ENCODE data around the gene DNAJC11.
"Not testable (repeated sequence)": the region's sequence is repeated elsewhere in the genome, so short reads cannot be mapped to it uniquely, and the experiment has no call there.

Gene DNAJC11

DNA sequence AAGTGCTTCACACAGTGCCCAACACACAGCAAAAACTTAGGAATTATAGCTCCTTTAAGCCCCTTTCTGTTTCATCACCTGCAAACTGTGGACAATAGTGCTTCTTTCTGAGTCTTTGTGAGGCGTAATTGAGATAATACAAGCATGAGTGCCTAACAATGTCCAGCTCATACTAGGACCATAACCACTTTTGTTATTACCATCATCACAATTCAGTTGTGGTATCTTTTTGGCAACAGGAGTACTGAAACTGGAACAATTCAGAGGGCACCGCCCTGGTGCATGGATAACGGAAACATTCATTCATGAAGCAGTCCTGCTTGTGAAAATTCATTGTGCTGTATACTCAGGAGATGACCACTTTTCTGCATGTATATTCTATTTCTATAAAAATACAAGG is 18.2 kb downstream of the DNAJC11 start:
- no peak for TF ChIP-seq ZNF274 (IDR thresholded peaks at IDR 0.05; ENCODE audit: low read depth, low read length)
- H3K4me3 ChIP-seq (ENCODE audit: low read length) = no peak overlapping the region

DNA sequence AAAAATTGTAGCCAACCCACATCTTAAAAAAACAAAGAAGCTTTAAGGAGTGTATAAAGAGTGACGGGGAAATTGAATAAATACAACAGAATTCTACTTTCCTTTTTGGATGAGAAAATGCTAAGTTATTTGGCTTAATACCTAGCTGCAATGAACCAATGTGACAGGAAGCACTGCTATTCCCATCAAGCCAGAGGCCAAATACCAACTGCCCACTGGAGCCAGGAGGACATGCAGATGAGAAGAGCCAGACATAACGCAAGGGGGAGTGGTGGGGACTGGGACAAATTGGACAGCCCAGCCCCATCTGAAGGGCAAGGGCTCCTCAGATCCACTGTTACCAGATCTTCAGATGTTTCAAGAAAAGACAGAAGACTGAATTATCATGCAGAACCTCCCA is 25.7 kb downstream of the DNAJC11 start:
- TF ChIP-seq ZNF274 (IDR thresholded peaks at IDR 0.05; ENCODE audit: low read depth, low read length) = no peak
- no peak overlapping the region for H3K4me3 ChIP-seq (ENCODE audit: low read length)

DNA sequence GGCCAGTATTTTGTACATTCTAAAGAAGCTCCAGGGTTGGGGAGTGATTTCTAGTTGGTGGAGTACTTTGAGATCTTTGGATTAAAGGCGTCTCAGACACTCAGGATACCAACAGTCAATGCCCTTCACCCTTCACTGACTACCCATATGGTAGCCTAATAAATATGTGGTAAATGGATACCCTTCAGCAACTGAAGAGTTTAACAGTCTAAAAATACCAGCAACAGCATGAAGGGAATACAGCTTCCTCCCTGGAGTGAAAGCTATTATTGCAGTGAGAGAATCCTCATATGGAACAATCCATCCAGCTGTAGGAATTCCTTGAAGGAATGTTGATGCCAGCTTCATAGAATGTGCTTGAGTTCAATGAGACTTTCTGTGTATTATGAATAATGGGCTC is 26.8 kb downstream of the DNAJC11 start:
- H3K4me3 ChIP-seq (ENCODE audit: low read length) = no peak overlapping the region
- TF ChIP-seq ZNF274 (IDR thresholded peaks at IDR 0.05; ENCODE audit: low read depth, low read length) = no peak

DNA sequence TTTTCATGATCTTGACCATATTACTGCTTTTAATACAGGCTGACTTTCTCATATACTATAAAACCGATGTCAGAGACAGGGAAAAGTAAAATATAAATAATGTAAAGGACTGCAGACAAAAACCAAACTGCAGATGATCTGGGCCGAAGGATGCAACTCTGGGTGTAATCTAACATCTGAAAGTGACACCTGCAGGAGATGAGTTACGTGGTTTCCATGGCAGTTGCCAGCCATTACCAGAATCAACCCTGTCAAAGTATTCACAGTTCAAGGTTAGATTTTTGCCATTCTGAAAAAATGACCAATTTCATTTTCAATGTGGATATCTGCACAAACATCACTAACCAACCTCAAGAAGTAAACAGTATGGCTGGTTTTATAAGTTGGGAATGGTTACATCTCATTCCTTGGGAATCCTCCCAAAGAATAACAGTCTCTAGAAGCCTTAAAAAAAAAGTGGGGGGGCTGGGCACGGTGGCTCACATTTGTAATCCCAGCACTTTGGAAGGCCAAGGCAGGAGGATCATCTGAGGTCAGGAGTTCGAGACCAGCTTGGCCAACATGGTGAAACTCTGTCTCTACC is 27.7 kb downstream of the DNAJC11 start:
- TF ChIP-seq ZNF274 (IDR thresholded peaks at IDR 0.05; ENCODE audit: low read depth, low read length) = no peak
- H3K4me3 ChIP-seq (ENCODE audit: low read length) = no peak overlapping the region

DNA sequence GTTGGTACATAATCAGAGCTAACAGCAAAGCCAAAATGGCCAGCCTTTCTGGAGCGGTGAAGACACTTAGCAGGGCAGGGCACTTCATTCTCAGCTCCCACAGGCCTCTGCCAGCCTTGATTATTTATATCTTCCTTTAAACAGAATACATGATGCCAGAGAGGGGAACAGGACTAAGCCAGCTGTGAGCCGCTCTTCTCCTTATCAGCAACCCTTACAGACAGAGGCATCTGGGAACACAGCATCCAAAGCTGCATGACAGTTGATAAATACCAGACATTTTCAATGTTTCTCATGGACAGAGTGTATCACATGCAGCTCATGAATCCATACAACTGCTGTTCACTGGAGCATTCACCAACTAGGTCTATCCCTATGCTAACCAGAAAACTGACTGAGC is 29.1 kb downstream of the DNAJC11 start:
- no peak overlapping the region for H3K4me3 ChIP-seq (ENCODE audit: low read length)
- no peak for TF ChIP-seq ZNF274 (IDR thresholded peaks at IDR 0.05; ENCODE audit: low read depth, low read length)

DNA sequence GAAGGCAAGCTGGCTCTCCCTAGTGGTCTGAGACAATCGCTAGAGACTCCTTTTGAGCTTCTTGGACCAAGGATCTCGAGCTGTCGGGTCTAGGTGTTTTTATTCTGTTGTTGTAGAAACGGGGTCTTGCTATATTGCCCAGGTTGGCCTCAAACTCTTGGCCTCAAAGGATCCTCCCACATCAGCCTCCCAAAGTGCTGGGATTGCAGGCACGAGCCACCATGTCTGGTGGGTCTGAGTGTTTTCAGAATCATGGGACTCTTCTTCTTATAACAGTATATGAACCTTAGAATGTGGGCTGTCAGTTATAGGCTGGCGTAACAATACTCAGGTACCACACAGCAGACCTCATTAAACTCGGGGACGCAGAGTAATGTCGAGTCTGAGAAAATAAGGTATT is 33.1 kb downstream of the DNAJC11 start:
- H3K4me3 ChIP-seq (ENCODE audit: low read length) = no peak overlapping the region
- no peak for TF ChIP-seq ZNF274 (IDR thresholded peaks at IDR 0.05; ENCODE audit: low read depth, low read length)

DNA sequence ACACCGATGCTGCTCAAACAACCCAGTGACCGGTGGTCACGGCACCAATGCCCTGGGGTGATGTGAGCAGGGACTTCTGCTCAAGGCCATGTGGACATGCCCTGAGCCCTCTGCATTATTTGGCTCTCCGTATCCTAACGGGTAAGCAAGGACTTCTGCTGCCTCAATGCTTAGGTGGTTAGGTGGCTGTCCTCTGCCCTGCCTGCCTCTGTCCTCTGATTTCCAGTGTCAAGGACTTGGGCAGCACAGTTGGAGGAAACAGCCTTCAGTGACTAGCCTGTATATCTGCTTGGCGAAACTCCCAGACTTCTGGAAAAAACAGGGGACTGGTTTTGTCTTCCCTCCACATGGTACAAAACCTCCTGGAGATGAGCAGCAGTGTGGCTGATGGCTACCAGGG is 34.5 kb downstream of the DNAJC11 start:
- TF ChIP-seq ZNF274 (IDR thresholded peaks at IDR 0.05; ENCODE audit: low read depth, low read length) = no peak
- no peak overlapping the region for H3K4me3 ChIP-seq (ENCODE audit: low read length)

DNA sequence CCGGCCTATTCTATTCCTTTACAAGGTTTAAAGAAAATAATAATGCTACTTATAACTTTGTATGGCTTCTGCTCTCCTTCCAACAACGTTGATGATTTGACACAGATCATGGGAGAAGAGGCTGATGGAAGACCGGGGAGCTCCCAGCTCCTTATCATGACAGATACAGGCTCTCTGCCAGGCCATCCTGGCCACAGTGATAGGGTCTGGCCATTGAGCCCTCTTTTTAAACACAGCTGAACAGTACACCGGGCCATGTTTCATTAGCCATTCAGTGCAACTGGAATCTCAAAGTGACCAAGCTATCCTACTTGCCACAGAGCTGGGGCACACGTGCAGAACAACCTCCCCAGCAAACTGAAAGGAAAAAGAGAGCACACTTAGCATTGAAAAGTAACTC is 34.9 kb downstream of the DNAJC11 start:
- H3K4me3 ChIP-seq (ENCODE audit: low read length) = no peak overlapping the region
- no peak for TF ChIP-seq ZNF274 (IDR thresholded peaks at IDR 0.05; ENCODE audit: low read depth, low read length)

DNA sequence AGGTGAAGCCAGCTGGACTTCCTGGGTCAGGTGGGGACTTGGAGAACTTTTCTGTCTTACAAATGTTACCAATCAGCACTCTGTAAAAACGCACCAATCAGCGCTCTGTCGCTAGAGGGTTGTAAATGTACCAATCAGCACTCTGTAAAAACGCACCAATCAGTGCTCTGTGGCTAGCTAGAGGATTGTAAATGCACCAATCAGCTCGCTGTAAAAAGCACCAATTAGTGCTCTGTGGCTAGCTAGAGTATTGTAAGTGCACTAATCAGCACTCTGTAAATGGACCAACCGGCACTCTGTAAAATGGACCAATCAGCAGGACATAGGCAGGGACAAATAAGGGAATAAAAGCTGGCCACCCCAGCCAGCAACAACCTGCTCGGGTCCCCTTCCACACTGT is 39.1 kb downstream of the DNAJC11 start:
- H3K4me3 ChIP-seq (ENCODE audit: low read length) = not testable (repeated sequence)

DNA sequence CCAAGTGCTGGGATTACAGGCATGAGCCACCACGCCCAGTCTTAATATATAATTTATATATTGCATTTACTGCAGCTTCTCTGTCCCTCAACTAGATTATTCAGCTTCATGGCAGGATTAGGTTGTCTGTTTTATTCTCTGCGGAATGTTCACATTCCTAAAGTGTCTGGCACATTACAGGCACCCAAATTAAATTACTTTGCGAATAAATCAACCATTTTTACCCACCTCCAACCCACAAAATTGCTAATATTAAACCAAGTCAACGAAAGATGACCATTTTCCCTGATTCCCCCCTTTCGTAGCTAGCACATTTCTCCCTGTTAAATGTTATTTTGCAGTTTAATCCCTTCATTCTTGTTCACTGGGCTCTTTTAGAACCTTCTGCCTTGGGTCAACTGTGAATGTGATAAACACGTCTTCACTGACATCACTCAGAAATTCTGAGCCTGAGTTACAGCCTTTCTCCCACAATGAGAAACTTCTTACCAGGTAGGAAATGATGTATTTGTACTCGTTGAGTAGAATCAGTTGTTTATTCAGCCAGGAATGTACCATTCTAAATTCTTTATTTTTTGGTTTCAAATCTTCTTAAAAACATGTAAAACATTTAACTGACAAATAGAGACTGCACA is 41.1 kb downstream of the DNAJC11 start:
- no peak for TF ChIP-seq ZNF274 (IDR thresholded peaks at IDR 0.05; ENCODE audit: low read depth, low read length)
- no peak overlapping the region for H3K4me3 ChIP-seq (ENCODE audit: low read length)

DNA sequence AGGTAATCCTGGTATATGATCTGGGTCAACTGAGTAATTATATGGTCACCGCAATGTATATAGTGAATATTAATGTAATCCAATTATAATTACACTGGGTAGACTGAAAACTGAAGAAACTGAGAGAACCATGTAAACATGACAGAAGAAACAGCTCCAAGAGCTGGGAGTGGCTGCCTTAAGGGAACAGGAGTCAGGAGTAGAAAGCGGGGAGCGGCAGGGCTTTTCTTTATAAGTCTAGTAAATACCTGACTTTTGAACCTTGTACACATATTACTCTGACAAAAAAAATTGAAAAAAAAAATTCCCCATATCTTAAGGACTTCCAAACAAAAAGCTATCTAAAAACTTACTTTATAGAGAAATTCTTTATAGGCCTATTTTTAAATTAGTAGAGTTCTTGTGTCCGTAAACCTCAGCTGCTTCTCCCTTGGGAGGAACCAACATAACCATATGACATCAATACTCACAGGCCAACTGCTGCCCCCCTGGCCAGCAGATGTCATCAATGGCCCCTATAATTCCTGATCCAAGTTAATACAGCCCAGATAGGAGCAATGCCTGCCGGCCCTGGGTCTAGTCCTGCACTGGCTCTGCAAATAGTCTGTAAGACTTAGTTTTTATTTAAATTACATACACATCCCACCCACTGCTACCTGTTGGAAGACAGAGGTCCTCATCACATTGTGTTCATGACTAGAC is 43.1 kb downstream of the DNAJC11 start:
- no peak for TF ChIP-seq ZNF274 (IDR thresholded peaks at IDR 0.05; ENCODE audit: low read depth, low read length)
- H3K4me3 ChIP-seq (ENCODE audit: low read length) = no peak overlapping the region

DNA sequence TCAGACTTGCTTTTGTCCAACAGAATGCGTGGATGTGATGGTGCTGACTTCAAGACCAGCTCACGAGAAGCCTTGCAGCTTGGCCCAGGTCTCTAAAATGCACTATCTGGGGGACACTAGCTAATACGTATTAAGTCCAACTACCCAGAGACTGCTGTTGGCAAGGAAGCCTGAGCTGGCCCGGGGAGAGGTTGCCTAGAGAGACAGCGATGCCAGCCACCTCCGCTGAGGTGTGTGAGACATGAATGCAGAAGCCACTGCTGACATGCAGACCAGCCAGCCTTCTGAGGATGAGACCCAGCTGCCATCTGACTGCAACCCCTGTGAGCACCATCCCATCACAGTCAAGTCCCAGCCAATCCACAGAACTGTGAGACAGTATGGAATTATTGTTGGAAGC is 44.5 kb downstream of the DNAJC11 start:
- no peak overlapping the region for H3K4me3 ChIP-seq (ENCODE audit: low read length)
- TF ChIP-seq ZNF274 (IDR thresholded peaks at IDR 0.05; ENCODE audit: low read depth, low read length) = no peak

DNA sequence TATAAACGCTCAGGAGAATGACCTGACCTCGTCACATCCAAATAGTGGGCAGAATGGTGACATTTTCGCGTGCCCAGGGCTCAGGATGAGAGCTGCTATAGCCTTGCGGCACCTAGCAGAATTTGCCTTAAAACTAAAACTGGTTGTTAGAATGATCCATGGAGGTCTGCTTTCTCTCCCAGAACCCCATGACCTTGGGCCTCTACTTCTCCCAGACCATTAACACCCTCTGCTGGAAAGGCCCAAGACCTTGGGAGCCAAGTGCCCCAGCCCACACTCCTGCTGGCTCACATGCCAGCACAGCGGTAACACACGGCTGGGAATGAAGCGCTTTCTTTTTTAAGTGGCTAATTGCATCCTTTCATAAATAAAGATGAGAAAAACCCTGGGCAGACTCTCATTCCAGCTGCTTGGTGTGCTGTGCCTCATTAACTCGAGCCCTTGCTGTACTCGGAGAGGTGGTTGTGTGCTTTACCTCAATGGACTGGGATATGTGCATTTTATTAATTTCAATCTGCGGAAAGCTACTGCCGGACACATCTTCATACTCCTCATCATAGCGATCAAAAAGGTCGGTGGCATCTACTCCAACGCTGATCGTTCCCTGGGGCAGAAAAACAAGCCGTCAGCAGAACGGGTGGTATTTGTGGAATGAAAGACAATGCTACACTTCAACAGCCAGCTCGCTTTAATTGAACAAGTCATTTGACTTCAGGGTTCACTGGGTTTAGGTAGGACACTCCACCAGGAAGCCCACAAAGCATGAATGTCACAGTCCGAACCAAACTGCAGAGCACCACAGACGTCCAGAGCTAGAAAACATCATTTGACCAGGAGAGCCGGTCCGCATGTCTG is 48.0 kb downstream of the DNAJC11 start:
- H3K4me3 ChIP-seq (ENCODE audit: low read length) = no peak overlapping the region

DNA sequence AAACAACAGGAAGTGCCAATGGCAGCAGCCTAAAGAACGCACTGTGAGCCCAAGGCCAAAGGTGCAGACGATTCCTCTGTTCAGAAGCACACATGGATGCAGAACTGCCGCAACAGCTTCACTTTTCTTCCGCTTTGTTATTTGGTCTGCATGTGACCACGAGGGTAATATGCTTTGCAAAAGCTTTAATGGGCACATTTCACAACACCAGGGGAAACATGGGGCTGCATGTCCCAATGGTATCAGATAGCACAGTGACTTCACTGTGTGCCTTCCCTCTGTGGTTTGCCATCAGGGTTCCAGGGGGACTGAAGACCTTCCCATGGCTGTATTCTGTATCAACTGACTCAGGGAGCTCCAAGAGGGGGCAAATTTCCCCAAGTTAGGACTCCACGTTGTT is 48.6 kb downstream of the DNAJC11 start:
- TF ChIP-seq ZNF274 (IDR thresholded peaks at IDR 0.05; ENCODE audit: low read depth, low read length) = no peak
- no peak overlapping the region for H3K4me3 ChIP-seq (ENCODE audit: low read length)

More for the DNA sequence above, 48.0 kb downstream of the DNAJC11 start:
- TF ChIP-seq ZNF274 (IDR thresholded peaks at IDR 0.05; ENCODE audit: low read depth, low read length) = no peak

DNA sequence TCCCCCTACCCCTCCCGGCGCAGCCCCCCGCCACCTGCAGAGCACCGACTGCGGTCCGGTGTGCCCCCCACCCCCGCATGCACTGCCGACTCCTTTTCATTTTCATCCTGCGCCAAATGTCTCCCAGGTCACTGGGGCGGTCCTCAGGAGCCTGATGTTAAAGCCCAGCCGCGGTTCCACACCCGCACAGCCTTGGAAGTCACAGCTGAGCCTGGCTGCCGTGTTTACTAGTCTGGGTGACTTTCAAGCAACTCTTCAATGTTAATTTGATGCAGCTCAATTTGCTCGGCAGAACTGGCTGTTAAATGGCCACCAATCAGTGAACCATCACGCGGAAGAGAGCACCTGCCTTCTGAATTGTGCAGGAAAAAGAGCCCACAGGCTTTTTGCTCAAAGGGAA is 49.7 kb downstream of the DNAJC11 start:
- TF ChIP-seq ZNF274 (IDR thresholded peaks at IDR 0.05; ENCODE audit: low read depth, low read length) = no peak

More for the DNA sequence above, 49.7 kb downstream of the DNAJC11 start:
- no peak overlapping the region for H3K4me3 ChIP-seq (ENCODE audit: low read length)

Data from GM08714 (cell line).